NCI-H187 (cell line): ENCODE results near the gene PPCDC.
"Not testable (repeated sequence)": the region's sequence is repeated elsewhere in the genome, so short reads cannot be mapped to it uniquely, and the experiment has no call there.

Source experiments
- DNase-seq, 2 experiments: peaks; one replicate each; lab custom pipeline; 2025; lab: John Stamatoyannopoulos, UW

The PPCDC gene

GRCh38 chr15:75067123-75067830 lies 43.9 kb downstream of the PPCDC start:
- DNase-seq: no peak

GRCh38 chr15:75068748-75069147 lies 45.4 kb downstream of the PPCDC start:
- no peak for DNase-seq

GRCh38 chr15:75069301-75069925 lies 46.0 kb downstream of the PPCDC start:
- no peak for DNase-seq

GRCh38 chr15:75070674-75071073 lies 47.3 kb downstream of the PPCDC start:
- DNase-seq: no peak

GRCh38 chr15:75073197-75073596 lies 49.8 kb downstream of the PPCDC start:
- DNase-seq: no peak

DNA sequence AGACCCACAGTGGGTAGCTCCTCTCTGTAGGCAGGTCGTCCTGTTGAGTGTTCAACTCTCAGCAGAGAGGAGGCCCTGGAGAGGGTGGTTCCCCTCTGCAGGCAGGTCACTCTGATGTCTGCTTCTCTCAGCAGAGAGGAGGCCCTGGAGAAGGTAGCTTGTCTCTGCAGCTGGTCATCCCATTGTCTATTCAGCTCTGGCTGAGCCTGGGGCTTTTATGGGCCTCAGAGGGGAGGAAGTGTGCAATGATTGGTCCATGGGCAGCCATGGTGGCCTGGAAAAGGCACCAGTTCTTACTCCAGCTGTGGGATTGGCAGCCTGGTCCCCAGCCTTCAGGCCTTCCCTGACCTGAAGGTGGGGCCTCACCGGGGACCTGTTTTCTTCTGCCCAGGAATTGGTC lies 52.9 kb downstream of the PPCDC start:
- no peak for DNase-seq

GRCh38 chr15:75077551-75077961 lies 54.2 kb downstream of the PPCDC start:
- DNase-seq: not testable (repeated sequence)

GRCh38 chr15:75081150-75081549 lies 57.8 kb downstream of the PPCDC start:
- DNase-seq: no peak

DNA sequence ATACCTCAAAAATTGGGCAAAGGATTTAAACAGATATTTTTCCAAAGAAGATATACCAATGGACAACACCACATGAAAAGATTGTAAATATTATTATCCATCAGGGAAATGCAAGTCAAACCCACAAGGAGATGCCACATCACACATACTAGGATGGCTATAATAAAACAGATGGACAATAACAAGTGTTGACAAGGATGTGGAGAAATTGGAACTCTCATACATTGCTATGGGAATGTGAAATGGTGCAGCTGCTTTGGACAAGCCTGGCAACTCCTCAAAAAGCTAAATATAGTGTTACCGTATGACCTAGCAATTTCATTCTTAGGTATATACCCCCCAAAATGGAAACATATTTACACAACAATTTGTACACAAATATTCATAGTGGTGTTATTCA lies 59.3 kb downstream of the PPCDC start:
- no peak for DNase-seq

DNA sequence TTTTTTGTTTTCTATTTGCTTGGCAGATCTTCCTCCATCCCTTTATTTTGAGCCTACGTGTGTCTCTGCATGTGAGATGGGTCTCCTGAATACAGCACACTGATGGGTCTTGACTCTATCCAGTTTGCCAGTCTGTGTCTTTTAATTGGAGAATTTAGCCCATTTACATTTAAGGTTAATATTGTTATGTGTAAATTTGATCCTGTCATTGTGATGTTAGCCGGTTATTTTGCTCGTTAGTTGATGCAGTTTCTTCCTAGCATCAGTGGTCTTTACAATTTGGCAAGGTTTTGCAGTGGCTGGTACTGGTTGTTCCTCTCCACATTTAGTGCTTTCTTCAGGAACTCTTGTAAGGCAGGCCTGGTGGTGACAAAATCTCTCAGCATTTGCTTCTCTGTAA lies 62.3 kb downstream of the PPCDC start:
- not testable (repeated sequence) for DNase-seq

DNA sequence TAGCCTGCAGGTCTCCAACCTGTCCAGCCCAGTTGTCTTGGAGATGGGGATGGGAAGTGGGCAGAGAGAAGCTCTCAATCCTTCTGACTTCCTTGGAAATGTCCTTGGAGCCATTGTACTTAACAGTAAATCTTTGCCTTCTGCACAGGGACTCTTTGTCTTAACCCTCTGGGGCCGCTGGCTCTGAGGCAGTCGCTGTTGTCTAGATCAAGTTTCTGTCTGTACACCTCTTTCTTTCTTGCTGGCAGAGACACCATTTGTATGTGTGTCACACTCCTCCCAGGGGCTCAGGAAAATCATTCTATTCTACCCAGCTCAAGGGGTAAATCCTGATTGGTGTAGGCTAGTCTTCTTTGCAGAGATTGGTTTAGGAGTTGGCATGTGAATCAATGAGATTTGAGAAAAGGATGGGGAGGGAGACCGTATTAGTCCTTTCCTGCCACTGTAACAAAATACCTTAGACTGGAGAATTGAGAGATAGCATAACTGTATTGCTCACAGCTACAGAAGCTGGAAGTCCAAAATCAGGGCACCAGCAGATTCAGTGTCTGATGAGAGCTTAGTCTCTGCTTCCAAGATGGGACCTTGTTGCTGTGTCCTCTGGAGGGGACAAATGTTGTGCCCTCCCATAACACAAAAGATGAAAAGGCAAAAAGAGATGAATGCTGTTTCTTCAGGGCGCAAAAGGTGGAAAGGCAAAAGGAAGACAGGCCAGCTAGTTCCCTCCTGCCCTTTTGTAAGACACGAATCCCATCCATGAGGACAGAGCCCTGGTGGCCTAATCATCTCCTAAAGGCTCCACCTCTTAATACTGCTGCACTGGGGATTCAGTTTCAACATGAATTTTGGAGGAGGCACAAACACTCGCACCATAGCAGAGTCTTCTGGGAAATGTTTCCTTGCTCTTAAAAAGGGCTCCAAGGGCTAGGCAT lies 66.3 kb downstream of the PPCDC start:
- DNase-seq: no peak

- DNase-seq: no peak
Observed at GRCh38 chr15:75090388-75090734, 67.0 kb downstream of the PPCDC start.

GRCh38 chr15:75091814-75092213 lies 68.4 kb downstream of the PPCDC start:
- no peak for DNase-seq

DNA sequence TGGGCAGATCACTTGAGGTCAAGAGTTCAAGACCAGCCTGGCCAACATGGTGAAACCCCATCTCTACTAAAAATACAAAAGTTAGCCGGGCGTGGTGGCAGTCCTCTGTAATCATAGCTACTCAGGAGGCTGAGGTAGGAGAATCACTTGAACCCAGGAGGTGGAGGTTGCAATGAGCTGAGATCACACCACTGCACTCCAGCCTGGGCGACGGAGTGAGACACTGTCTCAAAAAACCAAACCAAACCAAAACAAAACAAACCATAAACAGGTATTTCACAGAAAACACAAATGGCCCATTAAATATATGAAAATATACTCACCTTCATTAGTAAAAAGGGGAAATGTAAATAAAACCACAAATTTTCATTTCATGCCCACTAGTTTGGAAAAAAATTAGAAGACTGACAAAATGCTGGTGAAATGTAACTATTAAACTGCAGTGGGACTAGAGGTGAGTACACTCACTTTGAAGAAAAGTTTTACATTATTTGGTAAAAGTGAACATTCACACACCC lies 71.6 kb downstream of the PPCDC start:
- not testable (repeated sequence) for DNase-seq

DNA sequence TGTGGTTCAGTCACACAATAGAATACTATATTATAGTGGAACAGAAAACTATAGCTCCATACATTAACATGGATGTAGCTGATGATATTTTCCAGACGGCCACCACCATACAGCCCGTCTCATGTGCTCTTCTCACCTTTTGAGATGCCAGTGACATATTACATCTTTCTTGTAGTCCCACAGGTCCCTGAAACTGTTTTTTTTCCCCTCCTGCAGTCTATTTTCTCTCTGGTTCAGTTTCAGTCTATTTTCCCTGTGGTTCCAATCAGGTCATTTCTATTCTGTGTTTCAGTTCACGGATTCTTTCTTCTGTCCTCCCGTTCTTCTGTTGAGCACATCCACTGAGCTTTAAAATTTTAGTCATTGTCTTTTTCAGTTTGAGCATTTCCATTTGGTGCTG lies 72.2 kb downstream of the PPCDC start:
- no peak for DNase-seq

GRCh38 chr15:75097939-75098338 lies 74.5 kb downstream of the PPCDC start:
- no peak for DNase-seq

DNA sequence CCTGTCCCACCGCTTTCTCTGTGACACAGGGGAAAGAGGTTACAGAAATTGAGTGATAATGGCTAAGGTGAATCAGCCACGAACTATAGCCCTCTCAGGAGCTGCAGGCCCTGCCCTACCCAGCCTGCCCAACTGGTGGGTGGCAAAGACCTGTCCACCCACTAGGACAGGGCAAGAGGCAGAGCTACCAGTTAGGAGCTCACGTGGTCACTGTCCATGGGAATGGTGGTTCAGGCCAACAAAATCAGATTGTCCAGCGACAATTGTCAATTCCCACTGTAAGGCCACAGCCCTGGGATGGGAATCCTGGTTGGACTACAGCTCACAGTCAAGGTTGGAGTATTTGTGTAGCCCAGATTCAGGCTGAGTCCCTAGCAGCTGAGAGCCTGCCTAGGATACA lies 75.0 kb downstream of the PPCDC start:
- no peak for DNase-seq
